GM18526 (cell line): ENCODE data around the gene YKT6.

Experiments used
- POLR2A ChIP-seq: IDR thresholded peaks from 3 replicates; pipeline ENCODE4 v1.6.1; 2011; ENCODE audit not compliant: insufficient read length; ENCODE audit errors: extremely low read depth

The YKT6 gene

DNA sequence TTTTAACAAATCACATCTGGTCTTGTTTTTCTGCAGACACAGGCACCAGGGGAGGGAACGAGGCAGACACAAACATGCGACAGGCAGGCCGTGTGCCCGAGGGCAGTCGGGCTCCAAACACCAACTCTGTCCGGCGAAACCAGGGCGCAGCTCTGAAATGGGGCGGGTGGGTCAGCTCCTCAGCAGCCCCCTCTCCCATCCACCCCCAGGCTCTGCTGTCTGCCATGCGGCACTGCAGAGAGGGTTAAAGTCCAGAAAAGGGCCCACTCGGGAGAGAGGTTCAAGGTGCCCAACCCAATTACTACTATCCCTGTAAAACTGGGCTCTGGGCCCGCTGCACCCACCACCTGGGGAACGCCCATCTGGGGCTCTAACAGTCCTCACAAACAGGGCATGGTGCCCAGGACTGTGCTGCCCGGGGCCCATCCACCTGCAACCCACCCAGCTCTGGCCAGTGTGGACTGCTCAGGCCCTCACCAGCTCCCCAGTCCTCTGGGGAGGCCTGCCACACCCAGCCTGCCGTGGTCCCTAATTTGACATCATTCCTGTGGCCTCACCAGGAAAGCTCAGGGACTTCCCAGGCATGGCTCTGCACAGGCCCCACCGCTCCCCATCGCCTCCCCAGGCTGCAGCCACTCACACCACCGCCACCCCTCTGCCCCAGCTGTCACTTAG is 18.7 kb downstream of the YKT6 start:
- TF ChIP-seq POLR2A = no peak

DNA sequence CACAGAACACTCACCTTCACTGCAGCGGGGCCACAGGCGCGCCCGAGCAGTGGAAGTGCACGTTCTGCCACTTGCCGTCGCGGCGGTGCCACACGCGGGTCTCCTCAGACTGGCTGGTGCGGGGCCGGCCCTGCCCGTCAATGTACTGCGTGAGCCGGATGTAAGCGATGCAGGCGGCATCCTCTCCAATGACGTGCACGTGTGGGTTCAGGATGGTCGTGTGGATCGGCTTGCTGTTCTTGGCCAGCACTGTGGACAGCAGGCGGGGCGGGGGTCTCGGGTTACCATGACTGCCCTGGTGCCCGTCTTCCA is 19.2 kb downstream of the YKT6 start:
- TF ChIP-seq POLR2A = no peak

DNA sequence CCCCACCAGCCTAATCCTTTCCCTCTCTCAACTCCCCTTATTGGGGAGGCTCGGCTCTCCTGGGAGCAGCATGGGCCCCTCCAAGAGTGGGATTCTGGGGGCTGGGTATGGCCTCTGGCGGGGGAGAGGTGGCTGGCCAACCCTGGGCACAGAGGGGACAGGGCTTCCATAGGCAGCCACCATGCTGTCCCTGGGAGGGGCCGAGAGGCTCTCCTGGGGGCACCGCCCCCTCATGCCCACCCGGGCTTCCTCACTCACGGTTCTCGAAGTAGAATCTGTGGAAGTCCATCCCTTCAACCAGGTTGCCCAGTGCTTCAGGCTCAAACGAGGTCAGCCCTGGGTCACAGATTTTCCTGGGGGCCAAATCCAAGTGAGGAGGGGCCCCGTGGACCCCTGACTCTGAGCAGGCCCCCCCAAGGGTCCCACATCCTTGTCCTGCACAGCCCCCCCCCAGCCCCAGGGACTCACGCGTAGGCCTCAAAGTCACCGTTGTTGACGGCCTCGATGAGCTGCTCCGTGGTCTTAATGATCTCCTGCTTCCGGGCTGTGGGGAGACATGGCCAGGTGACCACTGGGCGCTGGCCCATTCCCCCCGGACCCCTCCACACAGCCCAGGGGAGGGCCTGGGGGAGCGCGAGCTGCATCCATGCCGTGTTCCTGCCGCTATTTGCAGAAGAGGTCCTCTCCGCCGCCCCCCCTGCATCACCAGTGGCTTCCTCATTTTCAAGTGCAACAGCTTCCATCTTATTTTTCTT is 19.8 kb downstream of the YKT6 start:
- TF ChIP-seq POLR2A = no peak

DNA sequence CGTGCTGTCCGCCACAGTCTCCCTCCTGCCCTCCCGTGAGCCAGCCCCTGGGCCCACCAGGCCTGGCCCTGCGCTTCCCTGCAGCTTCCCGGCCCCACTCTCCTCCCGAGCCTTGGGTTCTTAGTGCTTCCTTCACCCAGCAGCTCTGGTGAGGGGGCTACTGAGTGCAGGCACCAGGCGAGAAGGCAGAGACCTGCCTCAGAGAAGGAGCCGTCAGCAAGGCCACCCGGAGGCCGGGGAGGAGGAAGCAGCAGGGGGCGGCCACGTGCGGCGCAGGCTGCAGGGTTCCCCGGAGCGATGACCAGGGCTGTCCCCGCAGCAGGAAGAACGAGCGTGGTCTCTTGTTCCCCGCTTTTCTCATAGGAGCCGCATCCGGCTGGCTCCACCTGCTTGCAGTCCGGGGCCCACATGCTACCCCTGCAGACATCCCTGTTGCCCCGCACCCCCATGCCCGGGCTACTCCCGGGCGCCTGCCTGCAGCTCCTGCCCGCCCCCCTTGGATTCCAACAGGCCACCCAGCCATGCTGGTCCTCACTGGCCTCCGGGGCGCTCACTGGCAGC is 20.5 kb downstream of the YKT6 start:
- no peak for TF ChIP-seq POLR2A

DNA sequence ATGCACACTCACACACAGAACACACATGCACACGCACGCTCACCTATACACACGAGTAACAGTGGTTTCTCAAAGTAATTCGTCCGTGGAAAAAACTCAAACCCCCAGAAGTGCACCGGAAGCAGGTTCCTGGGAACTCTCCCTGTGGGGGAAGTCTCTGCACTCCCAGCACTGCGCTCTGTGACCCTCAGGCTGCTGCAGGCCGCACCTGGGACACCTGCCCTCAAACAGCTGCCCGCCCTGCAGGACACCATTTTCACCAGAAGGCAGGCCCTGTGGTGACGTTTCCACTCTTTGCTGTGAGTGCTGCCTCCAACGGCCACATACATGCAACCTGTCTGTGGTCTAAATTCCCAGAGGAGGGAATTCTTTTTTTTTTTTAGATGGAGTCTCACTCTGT is 21.3 kb downstream of the YKT6 start:
- no peak for TF ChIP-seq POLR2A

DNA sequence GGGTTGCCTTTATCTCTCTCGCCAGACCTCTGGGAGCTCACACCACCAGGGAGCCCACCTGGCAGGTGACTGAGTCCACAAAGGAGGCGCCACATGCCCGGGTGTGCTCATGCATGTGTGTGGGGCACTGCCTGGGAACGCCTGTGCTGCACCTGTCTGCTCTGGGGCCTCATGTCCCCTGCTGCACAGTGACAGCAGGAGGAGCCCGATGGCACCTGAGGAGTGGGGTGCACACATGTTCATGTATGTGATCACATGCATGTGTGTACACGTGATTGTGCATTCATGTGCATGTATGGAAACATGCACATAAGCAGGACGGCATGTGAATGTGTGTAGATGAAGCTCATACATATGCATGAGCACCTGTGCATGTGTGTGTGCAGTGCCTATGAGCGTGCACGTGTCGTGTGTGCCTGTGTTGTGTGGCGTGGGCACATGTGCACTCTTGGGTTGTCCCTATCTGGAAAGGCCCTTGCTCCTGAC is 22.0 kb downstream of the YKT6 start:
- no peak for TF ChIP-seq POLR2A

DNA sequence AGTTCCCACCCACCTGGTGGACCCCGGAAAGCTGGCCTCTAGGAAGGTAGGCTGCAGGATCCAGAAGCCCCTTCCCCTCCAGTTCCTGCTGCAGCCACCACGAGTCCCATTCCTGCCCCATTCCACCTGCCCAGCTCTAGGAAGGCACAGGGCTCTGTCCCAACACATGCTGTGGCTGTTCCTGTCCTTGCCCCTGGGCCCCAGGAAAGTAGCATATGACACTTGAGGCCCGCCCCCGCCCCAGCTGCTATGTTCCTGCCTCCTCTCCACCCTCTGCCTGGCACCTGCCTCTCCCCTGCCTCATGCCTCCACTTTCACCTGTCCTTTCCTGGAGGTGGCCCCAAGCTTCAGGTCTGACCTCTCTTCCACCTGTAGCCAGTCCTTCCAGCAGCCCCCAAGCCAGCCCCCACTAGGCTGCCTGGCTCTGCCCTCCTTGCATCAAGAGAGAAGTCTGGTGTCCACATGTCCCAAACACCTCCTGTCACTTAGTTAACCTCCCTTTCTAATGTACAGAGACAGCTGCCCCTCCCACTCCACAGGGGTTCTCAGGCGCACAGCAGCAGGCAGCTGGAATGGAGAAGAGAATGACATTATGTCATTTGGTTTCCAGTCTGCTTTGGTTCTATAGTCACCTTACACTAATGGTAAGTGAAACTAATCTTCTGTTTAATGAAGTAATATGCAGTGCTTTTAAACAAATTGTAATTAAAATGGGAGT is 22.7 kb downstream of the YKT6 start:
- TF ChIP-seq POLR2A = no peak

DNA sequence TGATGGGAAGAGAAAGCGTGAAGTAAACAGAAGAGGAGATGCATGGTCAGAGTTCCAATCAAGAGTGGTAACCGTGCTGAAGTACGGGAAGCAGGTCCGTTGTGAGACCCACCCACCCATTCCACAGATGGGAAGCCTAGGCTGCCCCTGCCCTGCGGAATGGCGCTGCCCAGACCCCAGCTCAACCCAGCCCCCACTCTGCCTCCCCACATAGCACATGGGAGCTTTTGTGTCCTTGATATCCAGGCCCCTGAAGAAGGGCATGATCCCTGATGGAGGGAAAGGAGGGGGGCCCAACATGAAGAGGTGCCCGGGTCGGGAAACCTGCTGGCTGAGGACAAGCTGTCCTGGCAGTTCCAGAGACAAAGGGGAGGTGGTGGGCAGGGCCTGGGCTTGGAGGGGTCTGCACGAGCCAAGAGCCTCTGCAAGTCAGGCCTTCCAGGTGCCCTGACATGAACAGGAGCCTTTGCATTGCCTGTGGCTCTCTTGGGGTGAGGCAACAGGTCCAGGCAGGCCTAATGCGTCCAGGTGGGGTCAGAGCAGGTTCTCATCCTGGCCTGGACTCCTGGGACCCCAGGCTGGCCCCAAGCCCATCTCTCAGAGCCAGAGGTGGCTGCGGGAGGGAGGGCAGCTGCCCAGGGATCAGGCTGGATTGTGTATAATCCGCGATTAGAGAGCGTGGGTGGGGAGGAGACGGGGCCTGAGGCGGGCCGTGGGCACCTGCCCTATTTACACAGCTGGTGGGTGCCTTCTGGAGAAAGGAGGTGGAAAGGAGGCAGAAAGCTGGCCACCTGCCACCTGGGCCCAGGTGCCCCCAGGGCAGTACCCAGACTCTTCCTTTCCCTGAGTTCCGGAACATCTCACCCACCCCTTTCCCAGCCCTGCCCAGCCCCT is 23.5 kb downstream of the YKT6 start:
- no peak for TF ChIP-seq POLR2A

DNA sequence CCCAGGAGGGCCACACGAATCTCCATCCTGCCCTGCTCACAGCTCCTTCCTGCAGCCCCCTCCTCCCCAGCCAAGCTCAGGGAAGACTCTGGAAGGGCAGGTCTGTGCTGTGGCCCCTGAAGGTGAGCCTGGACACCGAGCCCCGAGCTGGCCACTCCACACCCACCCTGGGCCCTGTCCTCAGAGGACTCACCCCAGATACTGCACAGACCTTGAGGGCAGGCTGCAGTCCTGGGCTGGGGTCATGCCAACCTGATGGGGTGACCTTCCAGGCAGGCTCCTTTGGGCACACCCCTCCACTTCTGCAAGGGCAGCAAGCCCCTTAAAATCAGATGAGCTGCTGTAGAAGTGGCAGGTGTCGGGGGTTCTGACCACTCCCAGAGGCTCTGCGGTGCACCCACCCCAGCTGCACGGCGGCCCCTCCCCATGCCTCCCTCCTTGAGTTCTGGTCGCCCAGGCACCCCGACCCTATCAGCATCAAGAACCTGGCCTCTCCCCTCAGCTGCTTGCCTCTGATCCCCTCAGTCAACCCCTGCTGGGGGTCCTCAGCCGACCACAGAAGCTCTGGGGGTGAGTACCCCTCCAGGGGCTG is 24.3 kb downstream of the YKT6 start:
- TF ChIP-seq POLR2A = no peak

DNA sequence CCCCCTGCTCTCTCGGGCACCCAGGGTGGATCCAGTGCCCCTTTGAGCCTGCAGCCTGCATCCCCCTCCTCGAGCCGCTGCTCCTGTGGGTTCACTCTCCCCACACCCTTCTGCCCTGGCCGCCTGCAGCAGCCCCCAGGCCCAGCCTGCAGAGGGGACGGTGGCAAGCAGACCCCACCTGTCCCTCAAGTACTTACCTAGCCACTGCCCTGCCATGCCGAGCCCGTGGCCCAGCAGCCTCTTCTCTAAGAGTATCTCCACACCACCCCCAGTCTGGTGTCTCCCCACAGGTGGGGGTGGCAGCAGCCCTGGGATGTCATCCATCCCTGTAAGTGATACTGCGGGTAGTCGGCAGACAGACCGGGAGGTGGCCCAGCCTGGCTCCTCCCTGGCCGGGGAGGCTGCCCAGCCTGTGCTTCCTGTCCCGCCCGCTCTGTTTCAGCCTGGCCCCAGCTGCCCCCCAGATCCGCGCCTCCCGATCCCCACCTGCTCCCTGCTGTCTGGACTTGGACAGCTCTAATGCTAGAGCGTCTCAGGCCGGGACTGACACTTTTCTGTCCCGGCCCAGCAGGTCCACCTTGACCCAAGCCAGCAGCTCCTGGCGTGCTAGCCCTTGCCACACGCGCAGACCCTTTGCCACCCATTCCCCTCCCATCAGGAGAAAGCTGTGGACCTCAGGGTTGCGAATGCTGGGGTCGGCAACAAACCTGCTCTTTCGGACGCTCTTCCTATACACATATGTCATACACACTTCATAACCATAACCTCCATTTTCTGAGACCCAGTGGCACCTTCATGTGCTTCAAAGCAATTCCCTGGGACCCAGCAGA is 25.0 kb downstream of the YKT6 start:
- no peak for TF ChIP-seq POLR2A

DNA sequence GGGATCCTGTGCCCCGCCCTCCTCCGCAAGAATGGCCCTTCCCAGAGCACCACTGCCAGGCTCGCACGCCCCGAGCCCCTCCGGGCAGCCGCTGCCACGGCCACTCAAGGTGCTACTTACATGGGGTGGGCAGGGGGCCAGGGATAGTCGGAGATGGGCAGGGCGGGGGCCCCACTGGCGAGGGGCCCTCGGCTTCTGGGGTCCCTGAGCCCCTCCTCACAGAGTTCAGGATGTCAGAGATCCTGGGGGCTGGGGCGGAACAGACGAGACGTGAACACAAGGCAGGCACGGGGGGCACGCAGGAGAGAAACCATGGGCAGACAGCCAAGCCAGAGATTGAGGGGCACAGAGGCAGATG is 25.6 kb downstream of the YKT6 start:
- TF ChIP-seq POLR2A = no peak

DNA sequence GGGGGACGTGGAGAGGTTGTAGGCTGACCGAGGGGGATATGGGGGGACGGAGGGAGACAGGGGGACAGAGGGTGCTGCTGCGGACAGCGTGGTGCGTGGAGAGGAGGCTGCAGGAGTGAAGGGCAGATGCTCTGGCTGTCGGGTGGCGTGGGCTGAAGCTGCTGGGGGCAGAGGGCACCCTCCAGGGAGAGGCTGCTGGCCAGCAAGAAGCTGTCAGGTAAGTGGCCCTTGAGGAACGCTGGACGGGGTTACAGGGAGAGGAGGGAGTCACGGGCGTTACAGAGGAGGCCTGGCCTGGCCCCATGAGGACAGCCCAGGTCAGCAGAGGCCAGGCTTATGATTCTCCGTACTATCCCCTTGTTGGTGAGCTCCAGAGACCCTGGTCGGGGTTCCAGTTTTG is 27.1 kb downstream of the YKT6 start:
- TF ChIP-seq POLR2A = no peak

DNA sequence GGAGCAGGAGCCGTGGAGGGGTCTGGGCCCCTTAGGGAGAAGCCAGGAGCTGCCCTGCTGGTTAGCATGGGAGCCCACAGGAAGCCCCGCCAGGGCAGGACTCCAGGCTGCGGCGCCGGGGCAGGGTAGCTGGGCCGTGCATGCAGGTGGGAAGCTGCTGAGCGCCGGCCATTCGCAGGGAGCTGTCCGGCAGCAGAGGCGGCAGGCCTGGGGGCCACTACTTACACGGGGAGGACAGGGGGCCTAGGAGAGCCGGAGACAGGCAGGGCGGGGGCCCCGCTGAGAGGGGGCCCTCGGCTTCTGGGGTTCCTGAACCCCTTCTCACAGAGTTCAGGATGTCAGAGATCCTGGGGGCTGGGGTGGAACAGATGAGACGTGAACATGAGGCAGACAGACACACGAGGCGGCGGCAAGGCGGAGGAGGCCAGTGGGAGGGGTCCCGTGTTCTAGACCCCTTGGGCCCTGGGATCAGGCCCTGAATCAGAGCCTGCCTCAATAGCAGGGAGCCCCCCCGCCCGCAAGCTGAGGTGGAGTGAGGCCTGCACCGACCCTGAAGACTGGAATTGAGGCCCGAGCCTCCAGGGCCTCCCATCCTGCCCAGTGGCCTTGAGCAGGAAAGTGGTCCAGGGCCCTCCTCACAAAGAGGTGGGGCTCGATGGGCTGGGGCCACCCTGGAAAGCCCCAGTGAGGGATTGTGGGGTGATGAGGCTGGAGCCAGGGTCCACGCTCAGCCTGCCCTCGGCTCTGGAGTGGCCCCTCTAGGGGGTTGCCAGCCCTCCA is 28.0 kb downstream of the YKT6 start:
- TF ChIP-seq POLR2A = no peak
